ENCODE results near the gene SCART1.

DNA sequence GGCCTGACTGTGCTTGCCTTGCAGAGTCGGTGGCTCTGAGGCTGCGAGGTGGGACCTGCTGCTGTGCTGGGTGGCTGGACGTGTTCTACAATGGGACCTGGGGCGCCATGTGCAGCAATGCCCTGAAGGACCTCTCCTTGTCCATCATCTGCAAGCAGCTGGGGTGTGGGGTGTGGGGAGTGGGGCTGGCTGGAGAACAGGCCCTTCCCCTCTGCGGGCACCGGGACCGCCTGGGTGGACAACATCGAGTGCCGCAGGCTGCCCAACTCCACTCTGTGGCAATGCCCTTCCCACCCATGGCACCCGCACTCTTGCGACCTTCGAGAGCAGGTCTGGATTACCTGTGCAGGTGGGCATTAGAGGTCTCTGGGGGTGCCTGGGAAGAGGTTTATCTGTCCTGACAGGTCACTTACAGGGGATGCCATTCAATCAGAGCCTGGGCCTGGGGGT is 10.9 kb downstream of the SCART1 start:
- TF ChIP-seq, protein P1, sequence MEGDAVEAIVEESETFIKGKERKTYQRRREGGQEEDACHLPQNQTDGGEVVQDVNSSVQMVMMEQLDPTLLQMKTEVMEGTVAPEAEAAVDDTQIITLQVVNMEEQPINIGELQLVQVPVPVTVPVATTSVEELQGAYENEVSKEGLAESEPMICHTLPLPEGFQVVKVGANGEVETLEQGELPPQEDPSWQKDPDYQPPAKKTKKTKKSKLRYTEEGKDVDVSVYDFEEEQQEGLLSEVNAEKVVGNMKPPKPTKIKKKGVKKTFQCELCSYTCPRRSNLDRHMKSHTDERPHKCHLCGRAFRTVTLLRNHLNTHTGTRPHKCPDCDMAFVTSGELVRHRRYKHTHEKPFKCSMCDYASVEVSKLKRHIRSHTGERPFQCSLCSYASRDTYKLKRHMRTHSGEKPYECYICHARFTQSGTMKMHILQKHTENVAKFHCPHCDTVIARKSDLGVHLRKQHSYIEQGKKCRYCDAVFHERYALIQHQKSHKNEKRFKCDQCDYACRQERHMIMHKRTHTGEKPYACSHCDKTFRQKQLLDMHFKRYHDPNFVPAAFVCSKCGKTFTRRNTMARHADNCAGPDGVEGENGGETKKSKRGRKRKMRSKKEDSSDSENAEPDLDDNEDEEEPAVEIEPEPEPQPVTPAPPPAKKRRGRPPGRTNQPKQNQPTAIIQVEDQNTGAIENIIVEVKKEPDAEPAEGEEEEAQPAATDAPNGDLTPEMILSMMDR (conservative IDR thresholded peaks at IDR 0.05 in 1 of 2, IDR thresholded peaks at IDR 0.05 in 1 of 2; ENCODE audit: extremely low read depth in 1 of 2, insufficient read depth in 1 of 2, low read depth in 1 of 2, low read length in 2 of 2): no peak
- TF ChIP-seq EZH2 (IDR thresholded peaks at IDR 0.05; ENCODE audit: borderline replicate concordance, low read length): no peak
